Left renal cortex interstitium (tissue), 4 donors: ENCODE data around the gene ZNF639. TPM values are rescaled to one million over a fixed set of nuclear protein-coding genes. Genes with fewer than 3 reads are reported as not detected.

Experiments used
- polyA plus RNA-seq, 4 donors: library from polyadenylated mRNA; unstranded; fragments of 120-200 nt; gene quantifications; one replicate each; pipeline ENCODE4 v1.2.1, GENCODE V29; 2013; ENCODE audit not compliant: insufficient read length in 4 of 4

ZNF639 gene
- polyA plus RNA-seq, 4 donors = 48.1 to 56.6 (median 53.3) TPM

Other genes with a start within 250 kb of the ZNF639 start
- gene PIK3CA, start 174.7 kb upstream of the ZNF639 start, polyA plus RNA-seq = 10 to 100 TPM; 25.3 to 29.9 (median 29.1) TPM
- 1 to 10 TPM; 4.4 to 7.3 (median 7.1) TPM for gene KCNMB3, start 71.9 kb upstream of the ZNF639 start, polyA plus RNA-seq
- gene MFN1, start 24.7 kb downstream of the ZNF639 start, polyA plus RNA-seq = 10 to 100 TPM; 59.0 to 77.2 (median 70.0) TPM
- gene GNB4, start 128.4 kb downstream of the ZNF639 start, polyA plus RNA-seq = 10 to 100 TPM; 23.8 to 31.4 (median 29.3) TPM
- 100 to 1,000 TPM; 100 to 114 (median 108) TPM for gene ACTL6A, start 239.9 kb downstream of the ZNF639 start, polyA plus RNA-seq